Measurements from ENCODE around the gene C2CD3. TPM values are rescaled to one million over a fixed set of nuclear protein-coding genes. Genes with fewer than 3 reads are reported as not detected.

C2CD3 gene
- total and polyA plus RNA-seq, 9 of the 15 experiments (the other 6 are each of a cell fraction or from before 2014, with no cell fraction given), result 4.4 to 20.2 (median 15.4) TPM

DNA sequence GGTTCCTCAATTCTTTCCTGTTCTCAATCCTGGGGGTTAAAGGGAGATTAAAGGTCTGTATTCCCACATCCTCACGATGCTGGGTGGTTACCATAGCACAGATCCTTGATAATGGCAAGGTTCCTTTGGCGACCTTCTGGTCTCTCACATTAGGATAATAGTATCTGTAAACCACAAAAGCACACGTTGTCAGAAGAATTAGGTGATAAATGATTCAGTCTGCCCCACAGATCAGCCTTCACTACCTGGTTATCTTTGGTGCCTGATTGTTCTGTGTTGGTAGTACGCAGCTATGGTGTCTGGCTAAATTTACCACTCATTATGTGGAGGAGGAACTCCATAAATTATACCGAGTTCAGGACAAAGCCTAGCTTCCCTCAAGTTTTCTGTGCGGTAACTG is 78.4 kb downstream of the C2CD3 start (continued):
- TF ChIP-seq, protein P1, sequence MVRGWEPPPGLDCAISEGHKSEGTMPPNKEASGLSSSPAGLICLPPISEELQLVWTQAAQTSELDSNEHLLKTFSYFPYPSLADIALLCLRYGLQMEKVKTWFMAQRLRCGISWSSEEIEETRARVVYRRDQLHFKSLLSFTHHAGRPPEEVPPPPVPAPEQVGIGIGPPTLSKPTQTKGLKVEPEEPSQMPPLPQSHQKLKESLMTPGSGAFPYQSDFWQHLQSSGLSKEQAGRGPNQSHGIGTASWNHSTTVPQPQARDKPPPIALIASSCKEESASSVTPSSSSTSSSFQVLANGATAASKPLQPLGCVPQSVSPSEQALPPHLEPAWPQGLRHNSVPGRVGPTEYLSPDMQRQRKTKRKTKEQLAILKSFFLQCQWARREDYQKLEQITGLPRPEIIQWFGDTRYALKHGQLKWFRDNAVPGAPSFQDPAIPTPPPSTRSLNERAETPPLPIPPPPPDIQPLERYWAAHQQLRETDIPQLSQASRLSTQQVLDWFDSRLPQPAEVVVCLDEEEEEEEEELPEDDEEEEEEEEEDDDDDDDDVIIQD (CRISPR knock-in tag; IDR thresholded peaks at IDR 0.05), result no peak

DNA sequence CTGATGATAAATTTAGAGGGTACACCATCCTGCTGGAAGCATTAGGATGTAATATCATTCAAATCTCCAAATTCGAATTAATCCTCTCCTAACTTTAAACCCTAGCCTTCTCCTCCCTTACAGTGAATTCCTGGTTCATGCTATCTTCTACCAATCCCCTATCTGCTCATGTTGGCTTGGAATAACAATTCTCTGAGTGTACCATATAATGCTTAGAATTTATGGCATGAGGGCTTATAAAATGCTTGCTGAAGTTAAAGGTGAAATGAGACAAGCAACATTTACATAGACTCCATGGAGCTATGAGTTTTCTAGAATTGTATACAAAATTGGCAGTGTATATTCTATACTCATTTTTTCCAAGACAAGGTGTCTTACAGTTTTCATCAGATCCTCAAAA is 79.3 kb downstream of the C2CD3 start:
- WGBS (ENCODE audit: insufficient coverage, low coverage, missing lambda C conversion rate), result 30% methylated on average over 1 of the region's 1 CpG
- Histone ChIP-seq H3K27ac (ENCODE audit: extremely low read depth, low read depth, low read length) (no peak overlapping the region), H3K4me2 (ENCODE audit: insufficient read depth, low read length) (no peak overlapping the region), H3K4me3 (no peak overlapping the region), H3K36me3 (ENCODE audit: control insufficient read depth, insufficient read depth, low read length) (peaks cover 50% of the 10 kb centered on the region), H3K9me3 (replicated peaks; ENCODE audit: control insufficient read depth, insufficient read depth, low read depth, low read length) (no peaks in the 10 kb centered on the region), H3K9ac (ENCODE audit: insufficient read depth in 1 of 2, low read depth in 2 of 2, low read length in 2 of 2) (no peak overlapping the region), H3K79me2 (ENCODE audit: control insufficient read depth, insufficient read depth, low read length) (no peaks in the 10 kb centered on the region), H4K20me1 (replicated peaks; ENCODE audit: control insufficient read depth, insufficient read depth, low read length) (no peaks in the 10 kb centered on the region), H3K4me1 (replicated peaks in 1 of 2; ENCODE audit: control insufficient read depth in 2 of 2, insufficient read depth in 2 of 2, low read length in 2 of 2) (peaks cover 6 to 14% of the 10 kb centered on the region in 2 experiments), H3K27me3 (ENCODE audit: control insufficient read depth in 2 of 2, insufficient read depth in 2 of 2, low read length in 2 of 2) (no peaks in the 10 kb centered on the region), H3K9me1 (ENCODE audit: control insufficient read depth, insufficient read depth, low read length) (no peaks in the 10 kb centered on the region), H2AFZ (ENCODE audit: low read depth, low read length) (no peak overlapping the region)
- no TSS peak for BruUV-seq (replicated peaks)
- ChIA-PET CTCF (ENCODE audit: low intra/inter-chr PET ratio) (interaction anchor here (1.7 to 2.7 kb wide), 2 partner anchors 102 to 127 kb away, joined by 13 to 14 read pairs; no protein-coding TSS in a partner anchor), POLR2A (no interaction called here)
- ATAC-seq, result no peak
- intact Hi-C loops (cut with micrococcal nuclease), result no loop called here
- in situ Hi-C loops (cut with MboI), result no loop called here
- DNase-seq (ENCODE audit: extremely low read depth in 1 of 4, low spot score in 3 of 4), result no peak
- TF ChIP-seq RBM17 (IDR thresholded peaks at IDR 0.05; ENCODE audit: borderline replicate concordance, low read depth, low read length) (no peak), SMC3 (conservative IDR thresholded peaks at IDR 0.05; ENCODE audit: insufficient read depth, low read depth, low read length) (no peak), ZNF76 (CRISPR knock-in tag; IDR thresholded peaks at IDR 0.05; ENCODE audit: borderline replicate concordance) (no peak), E2F3 (CRISPR knock-in tag; IDR thresholded peaks at IDR 0.05) (no peak), ZNF140 (CRISPR knock-in tag; IDR thresholded peaks at IDR 0.05) (no peak), LCOR (CRISPR knock-in tag; IDR thresholded peaks at IDR 0.05) (no peak), ETV6 (IDR thresholded peaks at IDR 0.05; ENCODE audit: borderline replicate concordance in 1 of 2, low read depth in 2 of 2, low read length in 1 of 2) (no peak), ETV6 (CRISPR knock-in tag; IDR thresholded peaks at IDR 0.05; ENCODE audit: borderline replicate concordance) (no peak), ZFP30 (CRISPR knock-in tag; IDR thresholded peaks at IDR 0.05; ENCODE audit: borderline replicate concordance) (no peak), MAFF (IDR thresholded peaks at IDR 0.05; ENCODE audit: low read length) (no peak)
- FAIRE-seq, result no peak
